ENCODE data around the gene ANKDD1B.

DNA sequence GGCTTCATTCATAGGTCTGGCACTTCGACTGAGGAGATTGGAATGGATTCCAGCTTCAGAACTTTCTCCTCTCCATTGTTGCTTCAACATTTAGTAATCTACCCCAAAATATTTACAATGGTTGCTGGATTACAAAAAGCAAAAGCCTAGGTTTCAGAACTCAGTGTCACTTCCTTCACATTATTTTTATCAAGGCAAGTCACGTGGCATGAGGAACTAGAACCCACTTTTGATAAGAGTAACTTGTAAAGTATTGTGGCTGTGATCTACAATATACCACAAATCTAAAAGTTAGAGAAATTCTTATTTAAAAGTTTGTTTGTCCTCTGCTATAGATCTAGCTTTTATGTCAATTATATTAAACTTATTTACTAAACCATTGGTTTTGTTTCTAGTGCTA is 39.7 kb upstream of the ANKDD1B start:
- TF ChIP-seq, protein P1, sequence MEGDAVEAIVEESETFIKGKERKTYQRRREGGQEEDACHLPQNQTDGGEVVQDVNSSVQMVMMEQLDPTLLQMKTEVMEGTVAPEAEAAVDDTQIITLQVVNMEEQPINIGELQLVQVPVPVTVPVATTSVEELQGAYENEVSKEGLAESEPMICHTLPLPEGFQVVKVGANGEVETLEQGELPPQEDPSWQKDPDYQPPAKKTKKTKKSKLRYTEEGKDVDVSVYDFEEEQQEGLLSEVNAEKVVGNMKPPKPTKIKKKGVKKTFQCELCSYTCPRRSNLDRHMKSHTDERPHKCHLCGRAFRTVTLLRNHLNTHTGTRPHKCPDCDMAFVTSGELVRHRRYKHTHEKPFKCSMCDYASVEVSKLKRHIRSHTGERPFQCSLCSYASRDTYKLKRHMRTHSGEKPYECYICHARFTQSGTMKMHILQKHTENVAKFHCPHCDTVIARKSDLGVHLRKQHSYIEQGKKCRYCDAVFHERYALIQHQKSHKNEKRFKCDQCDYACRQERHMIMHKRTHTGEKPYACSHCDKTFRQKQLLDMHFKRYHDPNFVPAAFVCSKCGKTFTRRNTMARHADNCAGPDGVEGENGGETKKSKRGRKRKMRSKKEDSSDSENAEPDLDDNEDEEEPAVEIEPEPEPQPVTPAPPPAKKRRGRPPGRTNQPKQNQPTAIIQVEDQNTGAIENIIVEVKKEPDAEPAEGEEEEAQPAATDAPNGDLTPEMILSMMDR (conservative IDR thresholded peaks at IDR 0.05): no peak
- no peak for TF ChIP-seq ZFX (IDR thresholded peaks at IDR 0.05)

Measured in C4-2B (cell line).